GM21360 (cell line): ENCODE data around the gene WASF1.
A peak's percentile ranks its signal among the peaks of the same experiment; 100 is the strongest.

Experiments
- ATAC-seq: cut with Tn5 transposase; IDR thresholded peaks from one replicate; pipeline ENCODE4 v1.9.1; 2021; ENCODE audit warnings: mild to moderate bottlenecking, moderate library complexity; ENCODE audit not compliant: unreplicated experiment

Gene WASF1

GRCh38 chr6:110179406-110180227 lies at the start of gene WASF1:
Gene WASF1 (minus strand): TSS chr6:110179670. CDS start chr6:110127601, 52,069 bp downstream.
- ATAC-seq, result peak; percentile 77

- no peak for ATAC-seq
Measured at GRCh38 chr6:110226261-110226660, 46.8 kb upstream of the WASF1 start.

GRCh38 chr6:110221738-110222137 lies 42.3 kb upstream of the WASF1 start:
- no peak for ATAC-seq

GRCh38 chr6:110217266-110217665 lies 37.8 kb upstream of the WASF1 start:
- no peak for ATAC-seq

- no peak for ATAC-seq
Measured at GRCh38 chr6:110216140-110216539, 36.7 kb upstream of the WASF1 start.

GRCh38 chr6:110214338-110214737 lies 34.9 kb upstream of the WASF1 start:
- ATAC-seq, result no peak

GRCh38 chr6:110211753-110212152 lies 32.3 kb upstream of the WASF1 start:
- ATAC-seq, result no peak

GRCh38 chr6:110207652-110208051 lies 28.2 kb upstream of the WASF1 start:
- no peak for ATAC-seq

GRCh38 chr6:110201151-110201884 lies 21.8 kb upstream of the WASF1 start:
- ATAC-seq, result no peak

GRCh38 chr6:110198561-110198960 lies 19.1 kb upstream of the WASF1 start:
- no peak for ATAC-seq

GRCh38 chr6:110196874-110197273 lies 17.4 kb upstream of the WASF1 start:
- no peak for ATAC-seq

- ATAC-seq, result no peak
Measured at GRCh38 chr6:110195639-110196038, 16.2 kb upstream of the WASF1 start.

GRCh38 chr6:110191477-110191876 lies 12.0 kb upstream of the WASF1 start:
- ATAC-seq, result no peak

- no peak for ATAC-seq
Measured at GRCh38 chr6:110190726-110191125, 11.3 kb upstream of the WASF1 start.

- ATAC-seq, result no peak
Measured at GRCh38 chr6:110188791-110189190, 9.3 kb upstream of the WASF1 start.

GRCh38 chr6:110185879-110186278 lies 6.4 kb upstream of the WASF1 start:
- ATAC-seq, result peak; percentile 48

GRCh38 chr6:110183292-110183885 lies 3.9 kb upstream of the WASF1 start:
- ATAC-seq, result no peak

GRCh38 chr6:110181131-110182030 lies 1.9 kb upstream of the WASF1 start:
- ATAC-seq, result no peak

- peak; percentile 38 for ATAC-seq
Measured at GRCh38 chr6:110180228-110181008, 948 bp upstream of the WASF1 start, which contains the start of gene CDC40. Gene CDC40 (plus strand): TSS chr6:110180427. CDS start chr6:110180445, 18 bp downstream.
